ENCODE results near the gene KLHL22. TPM values are rescaled to one million over a fixed set of nuclear protein-coding genes. Genes with fewer than 3 reads are reported as not detected.

KLHL22 gene
- total RNA-seq, 1 experiment from 2014 or later, result 14.8 TPM

- no peaks in the 10 kb centered on the region for H3K27me3 ChIP-seq (ENCODE audit: low read length)
- ChIA-PET POLR2A (ENCODE audit: unreplicated experiment) (no interaction called here), CTCF (no interaction called here)
- no peak overlapping the region for H2AFZ ChIP-seq (ENCODE audit: low read length)
- H3K27ac ChIP-seq (ENCODE audit: low read length), result no peak overlapping the region
- no peaks in the 10 kb centered on the region for H3K9me2 ChIP-seq (replicated peaks; ENCODE audit: low read length)
- no peak overlapping the region for H3K4me2 ChIP-seq (ENCODE audit: low read length)
- peaks cover 22% of the 10 kb centered on the region; the same call in 1 of the 2 replicates for H3K36me3 ChIP-seq (ENCODE audit: low read depth, low read length)
- H3K79me2 ChIP-seq (ENCODE audit: low read length), result peaks cover 74% of the 10 kb centered on the region
- no peak overlapping the region for H3K4me3 ChIP-seq (ENCODE audit: low read length)
- peaks cover 3% of the 10 kb centered on the region for H3K4me1 ChIP-seq (ENCODE audit: insufficient read depth, low read length)
- DNase-seq, result no peak
- no peaks in the 10 kb centered on the region for H3K9me3 ChIP-seq (ENCODE audit: low read length)
- TF ChIP-seq EZH2phosphoT487 (IDR thresholded peaks at IDR 0.05; ENCODE audit: borderline replicate concordance, low read length) (no peak), EZH2 (IDR thresholded peaks at IDR 0.05; ENCODE audit: low read length, unreplicated experiment) (no peak)
- TF ChIP-seq, protein P1, sequence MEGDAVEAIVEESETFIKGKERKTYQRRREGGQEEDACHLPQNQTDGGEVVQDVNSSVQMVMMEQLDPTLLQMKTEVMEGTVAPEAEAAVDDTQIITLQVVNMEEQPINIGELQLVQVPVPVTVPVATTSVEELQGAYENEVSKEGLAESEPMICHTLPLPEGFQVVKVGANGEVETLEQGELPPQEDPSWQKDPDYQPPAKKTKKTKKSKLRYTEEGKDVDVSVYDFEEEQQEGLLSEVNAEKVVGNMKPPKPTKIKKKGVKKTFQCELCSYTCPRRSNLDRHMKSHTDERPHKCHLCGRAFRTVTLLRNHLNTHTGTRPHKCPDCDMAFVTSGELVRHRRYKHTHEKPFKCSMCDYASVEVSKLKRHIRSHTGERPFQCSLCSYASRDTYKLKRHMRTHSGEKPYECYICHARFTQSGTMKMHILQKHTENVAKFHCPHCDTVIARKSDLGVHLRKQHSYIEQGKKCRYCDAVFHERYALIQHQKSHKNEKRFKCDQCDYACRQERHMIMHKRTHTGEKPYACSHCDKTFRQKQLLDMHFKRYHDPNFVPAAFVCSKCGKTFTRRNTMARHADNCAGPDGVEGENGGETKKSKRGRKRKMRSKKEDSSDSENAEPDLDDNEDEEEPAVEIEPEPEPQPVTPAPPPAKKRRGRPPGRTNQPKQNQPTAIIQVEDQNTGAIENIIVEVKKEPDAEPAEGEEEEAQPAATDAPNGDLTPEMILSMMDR (conservative IDR thresholded peaks at IDR 0.05; ENCODE audit: low read depth, low read length), result no peak
- H4K20me1 ChIP-seq (ENCODE audit: low read length), result no peaks in the 10 kb centered on the region
- intact Hi-C loops (cut with micrococcal nuclease), result no loop called here
- H3F3A ChIP-seq (ENCODE audit: low read length, unreplicated experiment), result no peaks in the 10 kb centered on the region
- H3K9ac ChIP-seq (ENCODE audit: low read length), result no peak overlapping the region
- BruUV-seq (replicated peaks), result no TSS peak
- ATAC-seq, result no peak
Observed at GRCh38 chr22:20537325-20537756, 41.7 kb upstream of the KLHL22 start.

DNA sequence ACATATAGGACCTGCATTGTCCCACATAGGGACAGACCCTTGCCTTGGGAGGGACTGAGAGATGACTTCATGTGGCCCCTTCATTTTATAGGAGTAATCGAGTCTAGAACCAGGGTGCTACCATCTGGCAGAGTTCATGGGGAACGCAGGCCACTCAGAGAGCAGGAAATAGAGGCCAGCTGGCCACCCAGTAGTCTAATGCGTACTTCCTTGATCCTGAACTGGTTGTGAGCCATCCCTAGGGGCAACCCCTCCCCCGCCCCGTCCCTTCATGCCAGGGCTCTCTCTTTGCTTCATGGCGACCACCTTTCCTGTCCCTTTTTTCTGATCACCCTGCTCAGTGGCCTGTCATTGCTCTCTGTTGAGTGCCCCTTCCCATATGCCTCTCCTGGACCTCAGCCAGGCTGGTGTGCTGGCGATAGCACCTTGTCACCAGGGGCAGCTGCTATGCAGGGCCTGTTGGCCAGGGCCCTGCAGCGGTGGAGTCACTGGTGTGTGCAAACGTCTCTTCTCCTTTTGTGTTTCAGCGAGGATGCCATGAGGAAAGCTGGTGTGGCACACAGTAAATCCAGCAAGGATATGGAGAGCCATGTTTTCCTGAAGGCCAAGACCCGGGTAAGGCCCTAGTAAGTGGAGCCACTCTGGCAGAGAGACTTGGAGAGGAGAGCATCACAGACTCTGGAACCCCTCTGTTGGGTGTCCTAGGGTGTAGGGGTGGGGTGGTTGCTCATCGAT lies 41.2 kb upstream of the KLHL22 start:
- ChIA-PET CTCF (no interaction called here), POLR2A (ENCODE audit: unreplicated experiment) (no interaction called here)
- BruUV-seq (replicated peaks), result no TSS peak
- TF ChIP-seq EZH2phosphoT487 (IDR thresholded peaks at IDR 0.05; ENCODE audit: borderline replicate concordance, low read length) (no peak), EZH2 (IDR thresholded peaks at IDR 0.05; ENCODE audit: low read length, unreplicated experiment) (no peak)
- TF ChIP-seq, protein P1 (conservative IDR thresholded peaks at IDR 0.05; ENCODE audit: low read depth, low read length), result no peak
- H3K36me3 ChIP-seq (ENCODE audit: low read depth, low read length), result peaks cover 18% of the 10 kb centered on the region; the same call in 1 of the 2 replicates
- H3K9me3 ChIP-seq (ENCODE audit: low read length), result no peaks in the 10 kb centered on the region
- intact Hi-C loops (cut with micrococcal nuclease), result no loop called here
- peaks cover 74% of the 10 kb centered on the region for H3K79me2 ChIP-seq (ENCODE audit: low read length)
- H3K27ac ChIP-seq (ENCODE audit: low read length), result no peak overlapping the region
- no peak overlapping the region for H2AFZ ChIP-seq (ENCODE audit: low read length)
- H3K4me2 ChIP-seq (ENCODE audit: low read length), result no peak overlapping the region
- no peaks in the 10 kb centered on the region for H3K27me3 ChIP-seq (ENCODE audit: low read length)
- no peak overlapping the region for H3K9ac ChIP-seq (ENCODE audit: low read length)
- no peaks in the 10 kb centered on the region for H3F3A ChIP-seq (ENCODE audit: low read length, unreplicated experiment)
- no peaks in the 10 kb centered on the region for H4K20me1 ChIP-seq (ENCODE audit: low read length)
- ATAC-seq, result no peak
- H3K4me3 ChIP-seq (ENCODE audit: low read length), result no peak overlapping the region
- H3K4me1 ChIP-seq (ENCODE audit: insufficient read depth, low read length), result peaks cover 8% of the 10 kb centered on the region
- no peaks in the 10 kb centered on the region for H3K9me2 ChIP-seq (replicated peaks; ENCODE audit: low read length)
- no peak for DNase-seq

GRCh38 chr22:20533879-20534265 lies 38.3 kb upstream of the KLHL22 start:
- no peaks in the 10 kb centered on the region for H3K9me3 ChIP-seq (ENCODE audit: low read length)
- no peaks in the 10 kb centered on the region for H3K27me3 ChIP-seq (ENCODE audit: low read length)
- DNase-seq (no peak), ATAC-seq (no peak)
- peaks cover 33% of the 10 kb centered on the region for H3K4me1 ChIP-seq (ENCODE audit: insufficient read depth, low read length)
- peaks cover 3% of the 10 kb centered on the region for H3F3A ChIP-seq (ENCODE audit: low read length, unreplicated experiment)
- peaks cover 16% of the 10 kb centered on the region; the same call in 1 of the 2 replicates for H3K36me3 ChIP-seq (ENCODE audit: low read depth, low read length)
- POLR2A ChIA-PET (ENCODE audit: unreplicated experiment), result no interaction called here
- no peak overlapping the region for H3K4me2 ChIP-seq (ENCODE audit: low read length)
- no peaks in the 10 kb centered on the region for H3K9me2 ChIP-seq (replicated peaks; ENCODE audit: low read length)
- no TSS peak for BruUV-seq (replicated peaks)
- H3K79me2 ChIP-seq (ENCODE audit: low read length), result peaks cover 72% of the 10 kb centered on the region
- no peak for TF ChIP-seq EZH2 (IDR thresholded peaks at IDR 0.05; ENCODE audit: low read length, unreplicated experiment)
- no peak for TF ChIP-seq EZH2phosphoT487 (IDR thresholded peaks at IDR 0.05; ENCODE audit: borderline replicate concordance, low read length)
- TF ChIP-seq, protein P1 (conservative IDR thresholded peaks at IDR 0.05; ENCODE audit: low read depth, low read length), result no peak
- H3K4me3 ChIP-seq (ENCODE audit: low read length), result no peak overlapping the region
- no peak overlapping the region for H3K9ac ChIP-seq (ENCODE audit: low read length)
- H3K27ac ChIP-seq (ENCODE audit: low read length), result no peak overlapping the region
- CTCF ChIA-PET, result no interaction called here
- no peak overlapping the region for H2AFZ ChIP-seq (ENCODE audit: low read length)
- no peaks in the 10 kb centered on the region for H4K20me1 ChIP-seq (ENCODE audit: low read length)
- intact Hi-C loops (cut with micrococcal nuclease), result loop anchor here (5.0 kb wide), 1 partner anchor 37 kb away; the partner anchor contains the start of gene KLHL22

Measured in PC-3 (cell line).